SK-N-SH (cell line): Measurements from ENCODE around the gene LCE3E.

Experiments
- TF ChIP-seq, protein P1 (sequence below): fragments of 200-600 bp; sonication (generic); IDR thresholded peaks from 2 replicates; pipeline ENCODE4 v1.6.1; 2017; ENCODE audit warnings: antibody characterized with exemption, mild to moderate bottlenecking, moderate library complexity
- TF ChIP-seq, protein P2 (sequence below): IDR thresholded peaks from 2 replicates; pipeline ENCODE4 v1.6.1; 2012; ENCODE audit warnings: mild to moderate bottlenecking, low read depth, low read length, moderate library complexity

DNA sequence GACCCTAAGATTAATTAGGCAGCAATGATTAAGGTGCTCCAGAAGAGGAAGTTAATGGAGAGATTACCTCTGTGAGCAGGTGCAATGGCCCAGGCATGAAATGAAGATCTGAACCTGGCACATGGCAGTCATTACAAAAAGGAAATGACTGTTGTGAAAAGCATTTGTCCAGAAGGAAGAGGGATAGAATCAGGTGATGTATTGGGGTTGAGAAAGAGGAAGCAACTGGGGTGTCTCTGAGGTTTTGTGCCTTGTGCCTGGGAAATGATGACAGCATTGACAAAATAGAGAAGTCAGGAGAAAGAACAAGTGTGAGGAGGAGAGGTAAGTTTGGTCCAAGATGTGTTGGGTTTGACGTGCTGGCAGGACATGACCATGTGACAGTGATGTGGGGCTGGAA lies 46.7 kb downstream of the LCE3E start:
- TF ChIP-seq, protein P1, sequence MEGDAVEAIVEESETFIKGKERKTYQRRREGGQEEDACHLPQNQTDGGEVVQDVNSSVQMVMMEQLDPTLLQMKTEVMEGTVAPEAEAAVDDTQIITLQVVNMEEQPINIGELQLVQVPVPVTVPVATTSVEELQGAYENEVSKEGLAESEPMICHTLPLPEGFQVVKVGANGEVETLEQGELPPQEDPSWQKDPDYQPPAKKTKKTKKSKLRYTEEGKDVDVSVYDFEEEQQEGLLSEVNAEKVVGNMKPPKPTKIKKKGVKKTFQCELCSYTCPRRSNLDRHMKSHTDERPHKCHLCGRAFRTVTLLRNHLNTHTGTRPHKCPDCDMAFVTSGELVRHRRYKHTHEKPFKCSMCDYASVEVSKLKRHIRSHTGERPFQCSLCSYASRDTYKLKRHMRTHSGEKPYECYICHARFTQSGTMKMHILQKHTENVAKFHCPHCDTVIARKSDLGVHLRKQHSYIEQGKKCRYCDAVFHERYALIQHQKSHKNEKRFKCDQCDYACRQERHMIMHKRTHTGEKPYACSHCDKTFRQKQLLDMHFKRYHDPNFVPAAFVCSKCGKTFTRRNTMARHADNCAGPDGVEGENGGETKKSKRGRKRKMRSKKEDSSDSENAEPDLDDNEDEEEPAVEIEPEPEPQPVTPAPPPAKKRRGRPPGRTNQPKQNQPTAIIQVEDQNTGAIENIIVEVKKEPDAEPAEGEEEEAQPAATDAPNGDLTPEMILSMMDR: no peak
- TF ChIP-seq, protein P2, sequence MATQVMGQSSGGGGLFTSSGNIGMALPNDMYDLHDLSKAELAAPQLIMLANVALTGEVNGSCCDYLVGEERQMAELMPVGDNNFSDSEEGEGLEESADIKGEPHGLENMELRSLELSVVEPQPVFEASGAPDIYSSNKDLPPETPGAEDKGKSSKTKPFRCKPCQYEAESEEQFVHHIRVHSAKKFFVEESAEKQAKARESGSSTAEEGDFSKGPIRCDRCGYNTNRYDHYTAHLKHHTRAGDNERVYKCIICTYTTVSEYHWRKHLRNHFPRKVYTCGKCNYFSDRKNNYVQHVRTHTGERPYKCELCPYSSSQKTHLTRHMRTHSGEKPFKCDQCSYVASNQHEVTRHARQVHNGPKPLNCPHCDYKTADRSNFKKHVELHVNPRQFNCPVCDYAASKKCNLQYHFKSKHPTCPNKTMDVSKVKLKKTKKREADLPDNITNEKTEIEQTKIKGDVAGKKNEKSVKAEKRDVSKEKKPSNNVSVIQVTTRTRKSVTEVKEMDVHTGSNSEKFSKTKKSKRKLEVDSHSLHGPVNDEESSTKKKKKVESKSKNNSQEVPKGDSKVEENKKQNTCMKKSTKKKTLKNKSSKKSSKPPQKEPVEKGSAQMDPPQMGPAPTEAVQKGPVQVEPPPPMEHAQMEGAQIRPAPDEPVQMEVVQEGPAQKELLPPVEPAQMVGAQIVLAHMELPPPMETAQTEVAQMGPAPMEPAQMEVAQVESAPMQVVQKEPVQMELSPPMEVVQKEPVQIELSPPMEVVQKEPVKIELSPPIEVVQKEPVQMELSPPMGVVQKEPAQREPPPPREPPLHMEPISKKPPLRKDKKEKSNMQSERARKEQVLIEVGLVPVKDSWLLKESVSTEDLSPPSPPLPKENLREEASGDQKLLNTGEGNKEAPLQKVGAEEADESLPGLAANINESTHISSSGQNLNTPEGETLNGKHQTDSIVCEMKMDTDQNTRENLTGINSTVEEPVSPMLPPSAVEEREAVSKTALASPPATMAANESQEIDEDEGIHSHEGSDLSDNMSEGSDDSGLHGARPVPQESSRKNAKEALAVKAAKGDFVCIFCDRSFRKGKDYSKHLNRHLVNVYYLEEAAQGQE: no peak
